ENCODE measurements around the gene LMAN1L.

DNA sequence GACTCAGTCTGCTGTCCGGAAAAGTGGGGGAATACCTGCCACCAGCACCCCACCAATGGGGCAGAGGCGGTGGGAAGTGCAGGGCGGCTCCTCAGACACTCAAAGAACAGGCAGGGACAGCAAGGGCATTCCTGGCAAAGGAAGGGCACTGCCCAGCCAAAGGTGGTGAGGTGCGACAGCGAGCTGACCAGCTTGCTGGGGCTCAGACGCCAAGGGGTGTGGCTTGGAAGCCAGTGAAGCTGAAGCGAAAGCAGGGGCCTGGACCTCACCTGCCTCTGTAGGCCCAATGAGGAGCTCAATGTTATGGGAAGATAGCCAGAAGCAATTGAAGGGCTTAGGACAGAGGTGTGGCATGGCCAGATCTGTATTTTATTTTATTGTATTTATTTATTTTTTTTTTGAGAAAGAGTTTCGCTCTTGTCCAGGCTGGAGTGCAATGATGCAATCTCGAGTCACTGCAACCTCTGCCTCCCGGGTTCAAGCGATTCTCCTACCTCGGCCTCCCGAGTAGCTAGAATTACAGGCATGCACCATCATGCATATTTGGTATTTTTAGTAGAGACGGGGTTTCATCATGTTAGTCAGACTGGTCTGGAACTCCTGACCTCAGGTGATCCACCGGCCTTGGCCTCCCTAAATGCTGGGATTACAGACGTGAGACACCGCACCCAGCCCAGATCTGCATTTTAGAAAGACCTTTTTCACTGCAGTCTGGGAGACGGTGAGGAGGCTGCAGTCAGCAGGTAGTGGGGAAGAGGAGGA is 4.4 kb upstream of the LMAN1L start:
- TF ChIP-seq, protein P1, sequence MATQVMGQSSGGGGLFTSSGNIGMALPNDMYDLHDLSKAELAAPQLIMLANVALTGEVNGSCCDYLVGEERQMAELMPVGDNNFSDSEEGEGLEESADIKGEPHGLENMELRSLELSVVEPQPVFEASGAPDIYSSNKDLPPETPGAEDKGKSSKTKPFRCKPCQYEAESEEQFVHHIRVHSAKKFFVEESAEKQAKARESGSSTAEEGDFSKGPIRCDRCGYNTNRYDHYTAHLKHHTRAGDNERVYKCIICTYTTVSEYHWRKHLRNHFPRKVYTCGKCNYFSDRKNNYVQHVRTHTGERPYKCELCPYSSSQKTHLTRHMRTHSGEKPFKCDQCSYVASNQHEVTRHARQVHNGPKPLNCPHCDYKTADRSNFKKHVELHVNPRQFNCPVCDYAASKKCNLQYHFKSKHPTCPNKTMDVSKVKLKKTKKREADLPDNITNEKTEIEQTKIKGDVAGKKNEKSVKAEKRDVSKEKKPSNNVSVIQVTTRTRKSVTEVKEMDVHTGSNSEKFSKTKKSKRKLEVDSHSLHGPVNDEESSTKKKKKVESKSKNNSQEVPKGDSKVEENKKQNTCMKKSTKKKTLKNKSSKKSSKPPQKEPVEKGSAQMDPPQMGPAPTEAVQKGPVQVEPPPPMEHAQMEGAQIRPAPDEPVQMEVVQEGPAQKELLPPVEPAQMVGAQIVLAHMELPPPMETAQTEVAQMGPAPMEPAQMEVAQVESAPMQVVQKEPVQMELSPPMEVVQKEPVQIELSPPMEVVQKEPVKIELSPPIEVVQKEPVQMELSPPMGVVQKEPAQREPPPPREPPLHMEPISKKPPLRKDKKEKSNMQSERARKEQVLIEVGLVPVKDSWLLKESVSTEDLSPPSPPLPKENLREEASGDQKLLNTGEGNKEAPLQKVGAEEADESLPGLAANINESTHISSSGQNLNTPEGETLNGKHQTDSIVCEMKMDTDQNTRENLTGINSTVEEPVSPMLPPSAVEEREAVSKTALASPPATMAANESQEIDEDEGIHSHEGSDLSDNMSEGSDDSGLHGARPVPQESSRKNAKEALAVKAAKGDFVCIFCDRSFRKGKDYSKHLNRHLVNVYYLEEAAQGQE (IDR thresholded peaks at IDR 0.05; ENCODE audit: borderline replicate concordance) = no peak
- TF ChIP-seq, protein P2, sequence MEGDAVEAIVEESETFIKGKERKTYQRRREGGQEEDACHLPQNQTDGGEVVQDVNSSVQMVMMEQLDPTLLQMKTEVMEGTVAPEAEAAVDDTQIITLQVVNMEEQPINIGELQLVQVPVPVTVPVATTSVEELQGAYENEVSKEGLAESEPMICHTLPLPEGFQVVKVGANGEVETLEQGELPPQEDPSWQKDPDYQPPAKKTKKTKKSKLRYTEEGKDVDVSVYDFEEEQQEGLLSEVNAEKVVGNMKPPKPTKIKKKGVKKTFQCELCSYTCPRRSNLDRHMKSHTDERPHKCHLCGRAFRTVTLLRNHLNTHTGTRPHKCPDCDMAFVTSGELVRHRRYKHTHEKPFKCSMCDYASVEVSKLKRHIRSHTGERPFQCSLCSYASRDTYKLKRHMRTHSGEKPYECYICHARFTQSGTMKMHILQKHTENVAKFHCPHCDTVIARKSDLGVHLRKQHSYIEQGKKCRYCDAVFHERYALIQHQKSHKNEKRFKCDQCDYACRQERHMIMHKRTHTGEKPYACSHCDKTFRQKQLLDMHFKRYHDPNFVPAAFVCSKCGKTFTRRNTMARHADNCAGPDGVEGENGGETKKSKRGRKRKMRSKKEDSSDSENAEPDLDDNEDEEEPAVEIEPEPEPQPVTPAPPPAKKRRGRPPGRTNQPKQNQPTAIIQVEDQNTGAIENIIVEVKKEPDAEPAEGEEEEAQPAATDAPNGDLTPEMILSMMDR (IDR thresholded peaks at IDR 0.05; ENCODE audit: poor library complexity, severe bottlenecking) = no peak
- TF ChIP-seq MXI1 (conservative IDR thresholded peaks at IDR 0.05; ENCODE audit: poor library complexity, severe bottlenecking) (no peak), EP300 (conservative IDR thresholded peaks at IDR 0.05; ENCODE audit: poor library complexity, severe bottlenecking) (no peak), EZH2 (IDR thresholded peaks at IDR 0.05; ENCODE audit: borderline replicate concordance, insufficient read depth, low read length, poor library complexity, severe bottlenecking) (no peak), POLR2AphosphoS5 (IDR thresholded peaks at IDR 0.05) (no peak)

Measured in neural cell (in vitro differentiated cells).